Bronchial epithelial cell (primary cell): ENCODE results near the gene NAPA. TPM values are rescaled to one million over a fixed set of nuclear protein-coding genes. Genes with fewer than 3 reads are reported as not detected.

Experiments
- DNase-seq: peaks from one replicate; pipeline ENCODE4 v3.0.0-alpha.2; 2010; ENCODE audit warnings: low read depth
- FAIRE-seq: peaks from 2 replicates; lab custom pipeline; 2011; peaks lifted over from hg19 to GRCh38; lab: Jason Lieb, UNC
- H3K27me3 ChIP-seq: 2 replicates; pipeline ENCODE4 v1.5.1; 2011; ENCODE audit warnings: low read length; ENCODE audit not compliant: control insufficient read depth, insufficient read depth
- H3K36me3 ChIP-seq: 2 replicates; pipeline ENCODE4 v1.5.1; 2011; ENCODE audit warnings: low read length; ENCODE audit not compliant: control insufficient read depth, insufficient read depth
- H3K4me3 ChIP-seq: 2 replicates; pipeline ENCODE4 v1.5.1; 2011; ENCODE audit warnings: mild to moderate bottlenecking, low read depth, low read length, control low read depth
- total RNA-seq: library from RNA; depleted of rRNA; stranded (reverse); fragments of >200 nt; gene quantifications from 2 replicates; pipeline ENCODE4 v1.2.1, GENCODE V29; 2014
- TF ChIP-seq, protein P1 (sequence below): IDR thresholded peaks from 2 replicates; pipeline ENCODE4 v1.5.1; 2011; ENCODE audit warnings: mild to moderate bottlenecking, moderate library complexity, low read length, control low read depth, inconsistent platforms; ENCODE audit not compliant: insufficient read depth, severe bottlenecking

The NAPA gene
- total RNA-seq, 1 donor from 2014 or later, result 33.2 TPM

DNA sequence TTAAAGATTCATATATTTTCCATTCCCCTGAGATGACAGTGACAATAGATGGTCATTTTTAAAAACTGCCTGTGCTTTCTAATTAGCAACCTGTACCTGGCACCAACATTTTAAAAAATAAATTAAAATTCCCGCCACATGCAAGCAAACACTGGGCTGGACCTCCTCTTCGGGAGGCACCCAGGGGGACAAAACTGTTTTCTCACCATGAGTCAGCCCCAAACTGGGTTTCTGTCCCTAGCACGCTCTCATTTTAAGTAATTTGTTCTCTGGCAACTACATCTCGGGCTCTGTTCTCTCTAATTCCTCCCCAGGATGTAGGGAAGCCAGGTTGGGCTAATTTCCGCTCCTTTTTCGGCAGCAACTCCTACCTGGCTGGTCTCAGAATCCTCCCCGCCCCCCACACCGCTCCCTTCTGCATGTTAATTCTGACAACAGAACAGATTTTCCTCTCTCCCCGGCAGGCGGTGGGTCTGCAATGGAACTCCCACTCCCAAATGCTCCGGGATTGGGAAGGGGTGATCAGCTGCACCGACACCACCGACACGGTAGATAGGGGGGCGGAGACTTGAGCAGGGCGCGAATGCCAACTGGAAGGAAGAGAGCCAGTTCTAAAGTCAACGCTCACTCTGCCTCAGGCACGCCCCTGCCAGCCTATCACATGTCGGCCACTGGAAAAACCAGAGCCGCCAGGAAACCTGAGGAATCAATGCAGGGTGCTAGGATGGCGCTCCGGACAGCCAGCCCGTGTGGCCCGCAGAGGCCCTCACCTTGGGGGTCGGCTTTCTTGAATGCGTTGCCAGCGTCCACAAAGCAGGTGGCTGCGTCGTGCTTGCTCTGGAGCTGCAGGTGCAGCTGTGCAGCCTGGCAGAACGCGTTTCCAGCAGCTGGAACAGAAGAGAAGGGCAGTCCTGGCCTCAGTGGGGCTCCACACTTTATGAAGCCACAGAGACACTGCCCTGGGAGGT lies 14.7 kb downstream of the NAPA start:
- FAIRE-seq, result no peak
- peaks cover 32% of the 10 kb centered on the region for H3K36me3 ChIP-seq

DNA sequence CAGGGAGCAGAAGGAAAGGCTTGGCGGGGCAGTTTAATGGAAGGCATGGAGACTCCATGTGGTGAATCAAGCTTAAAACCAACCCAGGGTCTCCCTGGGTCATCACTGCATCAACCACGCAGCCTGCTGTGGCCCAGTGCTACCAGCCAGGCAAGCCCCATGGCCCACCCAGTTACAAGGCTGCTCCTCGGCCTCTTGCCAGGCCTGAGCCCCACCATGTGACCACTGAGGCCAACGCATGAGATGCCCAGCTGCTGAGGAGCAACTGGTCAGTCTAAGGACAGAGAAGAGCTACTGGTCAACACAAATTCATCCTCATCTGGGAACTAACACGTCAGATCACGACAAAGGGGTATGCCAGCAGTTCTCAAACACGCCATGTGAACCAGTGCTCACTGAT lies 15.5 kb downstream of the NAPA start:
- no peaks in the 10 kb centered on the region for H3K27me3 ChIP-seq
- FAIRE-seq, result no peak
- no peak overlapping the region for H3K4me3 ChIP-seq
- DNase-seq, result no peak
- H3K36me3 ChIP-seq, result peaks cover 32% of the 10 kb centered on the region
- TF ChIP-seq, protein P1, sequence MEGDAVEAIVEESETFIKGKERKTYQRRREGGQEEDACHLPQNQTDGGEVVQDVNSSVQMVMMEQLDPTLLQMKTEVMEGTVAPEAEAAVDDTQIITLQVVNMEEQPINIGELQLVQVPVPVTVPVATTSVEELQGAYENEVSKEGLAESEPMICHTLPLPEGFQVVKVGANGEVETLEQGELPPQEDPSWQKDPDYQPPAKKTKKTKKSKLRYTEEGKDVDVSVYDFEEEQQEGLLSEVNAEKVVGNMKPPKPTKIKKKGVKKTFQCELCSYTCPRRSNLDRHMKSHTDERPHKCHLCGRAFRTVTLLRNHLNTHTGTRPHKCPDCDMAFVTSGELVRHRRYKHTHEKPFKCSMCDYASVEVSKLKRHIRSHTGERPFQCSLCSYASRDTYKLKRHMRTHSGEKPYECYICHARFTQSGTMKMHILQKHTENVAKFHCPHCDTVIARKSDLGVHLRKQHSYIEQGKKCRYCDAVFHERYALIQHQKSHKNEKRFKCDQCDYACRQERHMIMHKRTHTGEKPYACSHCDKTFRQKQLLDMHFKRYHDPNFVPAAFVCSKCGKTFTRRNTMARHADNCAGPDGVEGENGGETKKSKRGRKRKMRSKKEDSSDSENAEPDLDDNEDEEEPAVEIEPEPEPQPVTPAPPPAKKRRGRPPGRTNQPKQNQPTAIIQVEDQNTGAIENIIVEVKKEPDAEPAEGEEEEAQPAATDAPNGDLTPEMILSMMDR, result no peak

More for the DNA sequence above, 14.7 kb downstream of the NAPA start:
- TF ChIP-seq, protein P1, result no peak
- no peak for DNase-seq
- H3K4me3 ChIP-seq, result no peak overlapping the region
- no peaks in the 10 kb centered on the region for H3K27me3 ChIP-seq

DNA sequence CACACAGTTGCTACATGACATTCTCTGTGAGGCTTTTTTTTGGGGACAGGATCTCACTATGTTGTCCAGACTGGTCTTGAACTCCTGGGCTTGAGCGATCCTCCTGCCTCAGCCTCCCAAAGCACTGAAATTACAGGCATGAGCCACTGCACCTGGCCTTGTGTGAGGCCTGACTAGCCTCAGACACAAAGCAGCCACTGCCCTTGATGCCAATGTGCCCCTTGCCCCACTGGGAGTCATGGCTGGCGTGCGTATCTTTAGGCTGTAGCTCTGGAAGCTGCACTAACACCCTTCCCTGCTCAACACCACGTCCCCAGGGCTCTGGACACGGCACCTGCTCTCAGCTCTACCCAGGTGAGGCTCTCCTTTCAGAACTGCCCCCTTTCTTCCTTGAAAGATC lies 16.3 kb downstream of the NAPA start:
- no peak for DNase-seq
- Histone ChIP-seq H3K27me3 (no peaks in the 10 kb centered on the region), H3K36me3 (peaks cover 32% of the 10 kb centered on the region), H3K4me3 (no peak overlapping the region)
- peak; percentile 89 for FAIRE-seq
- TF ChIP-seq, protein P1, result no peak

DNA sequence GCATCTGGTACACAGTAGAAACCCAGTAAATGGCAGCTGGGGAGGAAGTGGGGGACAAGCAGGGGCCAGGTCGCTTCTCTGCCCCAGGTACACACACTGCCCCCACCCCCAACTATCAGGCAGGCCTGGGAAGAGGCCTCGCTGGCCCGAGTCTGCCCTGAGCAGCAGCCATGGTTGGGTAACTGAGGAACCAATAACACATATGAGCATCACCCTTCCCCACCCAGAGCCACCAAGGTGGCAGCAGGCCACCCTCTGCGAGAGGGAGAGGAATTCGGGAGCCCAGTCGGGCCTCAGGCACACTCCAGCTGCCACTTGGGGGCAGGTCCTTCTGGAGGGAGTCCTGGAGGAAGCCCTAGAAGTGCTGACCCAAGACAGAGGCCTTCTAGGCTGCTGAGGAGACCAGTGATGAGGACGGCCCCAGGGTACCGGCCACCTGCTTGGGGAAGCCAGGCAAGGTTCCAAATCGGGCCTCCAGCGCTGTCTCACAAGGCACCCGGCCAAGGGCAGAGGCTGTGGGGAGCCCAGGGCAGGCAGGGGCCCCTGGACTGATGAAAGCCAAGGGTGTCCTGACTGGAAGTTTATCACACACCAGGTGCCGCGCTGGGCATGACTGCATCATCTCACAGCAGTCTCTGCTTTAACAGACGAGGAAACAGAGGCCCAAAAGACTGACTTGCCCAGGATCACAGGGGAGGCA lies 16.9 kb downstream of the NAPA start:
- peaks cover 32% of the 10 kb centered on the region for H3K36me3 ChIP-seq
- no peaks in the 10 kb centered on the region for H3K27me3 ChIP-seq
- TF ChIP-seq, protein P1, result no peak
- H3K4me3 ChIP-seq, result no peak overlapping the region
- FAIRE-seq, result no peak
- DNase-seq, result no peak

DNA sequence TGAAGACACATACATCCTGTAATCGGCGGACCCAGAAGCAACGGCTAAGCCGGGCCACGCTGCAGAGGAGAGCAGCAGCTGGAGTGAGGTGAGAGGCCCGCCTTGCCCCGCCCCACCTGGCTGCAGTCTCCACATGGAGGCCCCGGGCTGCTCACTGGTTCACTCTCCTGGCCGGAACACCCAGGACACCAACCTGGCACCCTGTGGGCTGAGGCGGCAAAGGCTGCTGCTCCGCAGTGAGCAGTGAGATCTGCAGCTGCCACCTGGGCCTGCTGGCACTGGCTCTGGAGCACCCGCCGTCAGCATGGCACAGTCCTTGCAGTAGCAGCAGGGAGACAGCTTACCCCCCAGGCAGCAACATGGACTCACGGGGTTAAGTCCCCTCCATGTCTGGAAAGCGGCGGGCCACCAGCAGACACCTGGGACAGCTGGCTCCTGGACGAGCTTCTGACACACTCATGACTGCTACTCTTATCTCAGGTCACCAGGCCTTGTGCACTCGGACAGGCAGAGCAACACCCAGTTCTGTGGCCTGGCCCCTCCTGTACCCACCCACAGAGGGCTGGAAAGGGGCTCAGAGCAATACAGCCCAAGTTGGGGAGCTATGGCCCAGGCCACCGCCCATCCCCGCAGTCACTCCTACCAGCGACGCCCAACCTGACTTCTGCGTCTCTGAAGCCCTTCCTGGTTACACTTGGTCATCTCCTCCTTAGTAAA lies 17.7 kb downstream of the NAPA start:
- Histone ChIP-seq H3K36me3 (peaks cover 34% of the 10 kb centered on the region), H3K4me3 (no peak overlapping the region), H3K27me3 (no peaks in the 10 kb centered on the region)
- no peak for FAIRE-seq
- no peak for DNase-seq
- TF ChIP-seq, protein P1, result no peak
